Stomach (tissue), 4 donors: Measurements from ENCODE around the gene SLC10A3.

Source experiments
- EP300 ChIP-seq: sonication (generic); formaldehyde crosslinking; IDR thresholded peaks from one replicate; pipeline ENCODE4 v1.6.1; 2017; ENCODE audit warnings: antibody characterized with exemption
- POLR2A ChIP-seq, 4 donors: fragments of 450-650 bp; IDR thresholded peaks; one replicate each; pipeline ENCODE4 v1.6.1; 2016; ENCODE audit warnings: antibody characterized with exemption in 4 of 4, control low read depth in 2 of 4, mild to moderate bottlenecking in 1 of 4, moderate library complexity in 1 of 4
- POLR2AphosphoS5 ChIP-seq, 3 donors: sonication (generic); formaldehyde crosslinking; IDR thresholded peaks; one replicate each; pipeline ENCODE4 v1.6.1; 2016; ENCODE audit warnings: antibody characterized with exemption in 3 of 3
- TF ChIP-seq, protein P1 (sequence below), 7 experiments: fragments of 450-650 bp in 4 of 7; fragments of 200-600 bp in 3 of 7; sonication (generic) in 3 of 7; IDR thresholded peaks; one replicate each; pipeline ENCODE4 v1.5.1; 2016 to 2019; ENCODE audit warnings: antibody characterized with exemption in 7 of 7, control low read depth in 2 of 7, mild to moderate bottlenecking in 1 of 7

DNA sequence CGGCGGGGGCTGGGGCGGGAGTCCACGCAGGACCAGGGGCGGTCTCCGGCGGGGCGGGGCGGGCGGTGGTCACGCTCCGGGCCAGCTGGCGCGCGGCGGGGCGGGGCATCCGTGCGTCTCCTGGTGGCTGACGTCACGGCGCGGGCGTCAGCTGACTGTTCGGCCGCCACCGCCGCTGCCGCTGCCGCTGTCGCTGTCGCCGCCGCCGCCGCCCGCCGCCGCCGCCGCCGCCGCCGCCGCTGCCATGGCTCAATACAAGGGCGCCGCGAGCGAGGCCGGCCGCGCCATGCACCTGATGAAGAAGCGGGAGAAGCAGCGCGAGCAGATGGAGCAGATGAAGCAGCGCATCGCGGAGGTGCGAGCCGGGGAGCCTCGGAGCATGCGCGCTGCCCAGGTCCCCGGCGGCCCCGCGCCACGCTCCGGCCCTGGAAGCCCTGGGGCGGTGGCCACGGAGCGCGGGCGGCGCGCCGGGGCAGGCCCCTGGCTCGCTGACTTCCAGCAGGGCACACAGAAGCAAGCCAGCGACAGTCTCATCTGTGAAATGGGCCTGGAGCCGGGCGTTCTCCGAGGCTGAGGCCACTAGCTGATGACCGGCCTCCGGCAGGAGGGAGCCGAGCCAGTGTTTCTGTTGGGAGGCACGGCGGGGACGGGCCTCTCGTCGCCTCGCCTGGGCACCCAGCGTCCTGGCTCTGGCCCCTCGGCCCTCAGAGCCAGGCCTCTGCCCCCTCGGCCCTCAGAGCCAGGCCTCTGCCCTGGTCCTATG, 46.3 kb downstream of the SLC10A3 start, which contains the start of gene FAM50A:
- TF ChIP-seq, protein P1, sequence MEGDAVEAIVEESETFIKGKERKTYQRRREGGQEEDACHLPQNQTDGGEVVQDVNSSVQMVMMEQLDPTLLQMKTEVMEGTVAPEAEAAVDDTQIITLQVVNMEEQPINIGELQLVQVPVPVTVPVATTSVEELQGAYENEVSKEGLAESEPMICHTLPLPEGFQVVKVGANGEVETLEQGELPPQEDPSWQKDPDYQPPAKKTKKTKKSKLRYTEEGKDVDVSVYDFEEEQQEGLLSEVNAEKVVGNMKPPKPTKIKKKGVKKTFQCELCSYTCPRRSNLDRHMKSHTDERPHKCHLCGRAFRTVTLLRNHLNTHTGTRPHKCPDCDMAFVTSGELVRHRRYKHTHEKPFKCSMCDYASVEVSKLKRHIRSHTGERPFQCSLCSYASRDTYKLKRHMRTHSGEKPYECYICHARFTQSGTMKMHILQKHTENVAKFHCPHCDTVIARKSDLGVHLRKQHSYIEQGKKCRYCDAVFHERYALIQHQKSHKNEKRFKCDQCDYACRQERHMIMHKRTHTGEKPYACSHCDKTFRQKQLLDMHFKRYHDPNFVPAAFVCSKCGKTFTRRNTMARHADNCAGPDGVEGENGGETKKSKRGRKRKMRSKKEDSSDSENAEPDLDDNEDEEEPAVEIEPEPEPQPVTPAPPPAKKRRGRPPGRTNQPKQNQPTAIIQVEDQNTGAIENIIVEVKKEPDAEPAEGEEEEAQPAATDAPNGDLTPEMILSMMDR (IDR thresholded peaks at IDR 0.05), result no peak
- TF ChIP-seq EP300, result no peak
- no peak for TF ChIP-seq POLR2AphosphoS5 (IDR thresholded peaks at IDR 0.05)
- no peak for TF ChIP-seq POLR2A (IDR thresholded peaks at IDR 0.05)
